Measurements from ENCODE around the gene ARHGEF40. TPM values are rescaled to one million over a fixed set of nuclear protein-coding genes. Genes with fewer than 3 reads are reported as not detected.

The ARHGEF40 gene
- total and polyA plus RNA-seq, 8 donors: 11.0 to 171 (median 33.1) TPM

DNA sequence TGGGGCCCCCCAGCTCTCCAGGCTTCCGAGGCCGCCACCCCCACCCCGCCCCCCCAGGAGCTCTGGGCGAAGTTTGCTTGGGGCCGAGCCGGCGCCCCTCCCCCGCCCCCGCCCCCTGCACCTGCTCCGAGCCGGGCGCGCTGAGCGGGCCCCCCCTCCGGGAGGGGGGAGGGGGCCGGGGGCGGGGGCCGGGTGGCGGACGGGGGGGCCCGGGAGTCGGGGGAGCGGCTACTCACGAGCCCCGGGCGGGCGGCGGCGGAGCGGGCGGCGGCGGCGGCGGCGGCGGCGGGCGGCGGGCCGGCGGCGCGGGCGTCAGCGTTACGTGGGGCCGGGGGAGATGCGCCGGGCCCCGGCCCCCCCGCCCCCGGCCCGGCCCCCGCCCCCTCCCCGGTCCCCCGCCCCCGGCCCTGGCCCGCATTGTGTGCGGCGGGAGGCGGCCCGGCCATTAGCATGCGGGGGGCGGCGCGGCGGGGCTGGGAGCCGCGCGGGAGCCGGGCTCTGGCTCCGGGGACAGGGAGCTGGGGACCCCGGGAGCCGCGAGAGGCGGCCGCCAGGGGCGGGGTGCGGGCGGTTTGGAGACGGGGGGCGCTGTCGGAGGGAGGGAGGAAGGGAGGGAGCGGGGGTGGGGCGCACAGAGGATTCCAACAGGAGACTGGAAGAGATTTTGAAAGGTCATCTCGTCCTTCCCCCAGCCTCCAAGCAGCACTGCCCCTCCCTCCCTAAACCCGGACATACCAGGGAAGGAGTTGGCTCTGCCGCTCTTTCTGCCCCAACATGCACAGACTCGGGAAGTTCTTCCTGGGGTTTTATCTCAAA, 28.2 kb downstream of the ARHGEF40 start, which contains the start of gene ZNF219:
TSS of gene ZNF219 (minus strand) at position 580 of the 816 bp plus-strand sequence. CDS start 5,064 bp downstream, outside the sequence.
- peaks cover 0 to 3% (median 0%) of the 10 kb centered on the region in 4 donors for H3K36me3 ChIP-seq
- 0 to 2% (median 1%) methylated on average over 6 to 46 of the region's 90 CpGs for WGBS, 5 donors
- DNase-seq: peak; percentile 53 to 85
- no peaks in the 10 kb centered on the region for H3K27me3 ChIP-seq
- H3K27ac ChIP-seq: peak within 1 kb of the TSS; percentile 90 to 96 (median 93)
- H3K9me3 ChIP-seq: no peaks in the 10 kb centered on the region
- intact Hi-C loops (cut with DNase I; ENCODE audit: low total_unique reads): no loop called here
- peaks cover 27 to 79% (median 46%) of the 10 kb centered on the region in 4 donors for H3K4me1 ChIP-seq
- TF ChIP-seq EP300 (IDR thresholded peaks at IDR 0.05) (no peak), POLR2AphosphoS5 (IDR thresholded peaks at IDR 0.05) (no peak), POLR2A (IDR thresholded peaks at IDR 0.05) (no peak)
- TF ChIP-seq, protein P1, sequence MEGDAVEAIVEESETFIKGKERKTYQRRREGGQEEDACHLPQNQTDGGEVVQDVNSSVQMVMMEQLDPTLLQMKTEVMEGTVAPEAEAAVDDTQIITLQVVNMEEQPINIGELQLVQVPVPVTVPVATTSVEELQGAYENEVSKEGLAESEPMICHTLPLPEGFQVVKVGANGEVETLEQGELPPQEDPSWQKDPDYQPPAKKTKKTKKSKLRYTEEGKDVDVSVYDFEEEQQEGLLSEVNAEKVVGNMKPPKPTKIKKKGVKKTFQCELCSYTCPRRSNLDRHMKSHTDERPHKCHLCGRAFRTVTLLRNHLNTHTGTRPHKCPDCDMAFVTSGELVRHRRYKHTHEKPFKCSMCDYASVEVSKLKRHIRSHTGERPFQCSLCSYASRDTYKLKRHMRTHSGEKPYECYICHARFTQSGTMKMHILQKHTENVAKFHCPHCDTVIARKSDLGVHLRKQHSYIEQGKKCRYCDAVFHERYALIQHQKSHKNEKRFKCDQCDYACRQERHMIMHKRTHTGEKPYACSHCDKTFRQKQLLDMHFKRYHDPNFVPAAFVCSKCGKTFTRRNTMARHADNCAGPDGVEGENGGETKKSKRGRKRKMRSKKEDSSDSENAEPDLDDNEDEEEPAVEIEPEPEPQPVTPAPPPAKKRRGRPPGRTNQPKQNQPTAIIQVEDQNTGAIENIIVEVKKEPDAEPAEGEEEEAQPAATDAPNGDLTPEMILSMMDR (IDR thresholded peaks at IDR 0.05): no peak
- H3K4me3 ChIP-seq: peak within 1 kb of the TSS; percentile 62 to 76 (median 66)

DNA sequence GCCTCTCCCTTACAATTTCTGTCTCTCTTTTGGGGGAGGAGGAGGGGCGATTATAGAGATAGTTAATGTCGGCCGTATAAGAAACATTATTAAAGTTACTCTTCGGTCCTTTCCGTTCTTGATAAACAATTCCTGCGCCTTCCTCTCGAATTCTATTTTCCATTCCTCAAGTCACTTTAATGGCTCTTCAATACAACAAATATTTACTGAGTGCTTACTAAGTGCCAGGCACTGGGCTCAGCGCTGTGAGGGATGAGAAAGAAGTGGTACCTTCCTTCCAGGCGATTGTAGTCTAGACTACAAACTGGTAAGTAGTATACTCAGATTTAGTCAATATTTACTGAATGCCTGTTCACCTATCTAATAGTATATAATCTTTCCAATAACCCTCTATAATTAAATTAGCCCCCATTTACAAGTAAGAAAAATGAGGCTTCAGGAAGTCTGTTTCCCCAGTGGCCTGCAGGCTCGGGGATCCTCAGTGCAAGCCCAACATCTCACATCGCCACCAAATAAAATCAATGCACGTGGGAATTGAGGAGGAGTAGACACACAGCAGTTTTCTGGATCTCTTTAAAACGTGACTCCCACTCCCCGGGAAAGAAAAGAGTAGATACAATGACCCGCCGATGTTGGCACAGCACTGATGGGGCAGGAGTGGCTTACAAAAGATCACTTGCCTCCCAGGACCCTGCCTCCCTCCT, 28.9 kb downstream of the ARHGEF40 start:
- intact Hi-C loops (cut with DNase I; ENCODE audit: low total_unique reads): no loop called here
- peak overlapping the region; percentile 62 to 76 (median 66) for H3K4me3 ChIP-seq
- no peaks in the 10 kb centered on the region for H3K27me3 ChIP-seq
- no peaks in the 10 kb centered on the region for H3K9me3 ChIP-seq
- no peaks in the 10 kb centered on the region for H3K36me3 ChIP-seq
- TF ChIP-seq POLR2AphosphoS5 (IDR thresholded peaks at IDR 0.05) (no peak), POLR2A (IDR thresholded peaks at IDR 0.05) (no peak), EP300 (IDR thresholded peaks at IDR 0.05) (no peak)
- TF ChIP-seq, protein P1 (IDR thresholded peaks at IDR 0.05): no peak
- 6 to 15% (median 10%) methylated on average over 16 of the region's 16 CpGs for WGBS, 5 donors
- H3K4me1 ChIP-seq: peaks cover 30 to 74% (median 48%) of the 10 kb centered on the region in 4 donors
- DNase-seq: no peak
- H3K27ac ChIP-seq: peak overlapping the region; percentile 90 to 96 (median 93)

DNA sequence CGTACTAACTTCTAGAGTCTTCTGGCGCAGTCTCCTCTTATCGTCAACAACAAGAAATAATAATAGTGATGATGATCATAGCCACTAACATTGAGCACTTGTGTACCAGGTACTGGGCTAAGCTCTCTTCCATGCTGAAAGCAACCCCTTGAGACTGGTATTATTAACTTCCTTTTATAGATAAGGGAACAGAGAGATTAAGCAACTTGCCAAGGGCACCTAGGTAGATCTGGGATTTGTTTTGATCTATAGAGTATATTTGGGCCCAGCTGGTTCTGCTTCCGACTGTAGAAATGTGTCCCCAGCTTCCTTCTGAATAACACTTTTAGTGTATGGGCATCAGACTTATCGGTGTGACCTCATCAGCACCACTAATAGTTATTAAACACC, 29.5 kb downstream of the ARHGEF40 start:
- Histone ChIP-seq H3K27ac (peak overlapping the region; percentile 74 to 96 (median 93)), H3K27me3 (no peaks in the 10 kb centered on the region), H3K4me3 (peak overlapping the region in 3 of 4 donors; percentile 62 to 76 (median 68)), H3K4me1 (peaks cover 30 to 76% (median 49%) of the 10 kb centered on the region in 4 donors), H3K36me3 (no peaks in the 10 kb centered on the region), H3K9me3 (no peaks in the 10 kb centered on the region)
- TF ChIP-seq POLR2AphosphoS5 (IDR thresholded peaks at IDR 0.05): peak in 1 of 3 donors; percentile 9
- TF ChIP-seq EP300 (IDR thresholded peaks at IDR 0.05): no peak
- TF ChIP-seq POLR2A (IDR thresholded peaks at IDR 0.05): no peak
- TF ChIP-seq, protein P1 (IDR thresholded peaks at IDR 0.05): no peak
- 25 to 45% (median 36%) methylated on average over 5 of the region's 5 CpGs for WGBS, 5 donors
- no peak for DNase-seq
- intact Hi-C loops (cut with DNase I; ENCODE audit: low total_unique reads): no loop called here

DNA sequence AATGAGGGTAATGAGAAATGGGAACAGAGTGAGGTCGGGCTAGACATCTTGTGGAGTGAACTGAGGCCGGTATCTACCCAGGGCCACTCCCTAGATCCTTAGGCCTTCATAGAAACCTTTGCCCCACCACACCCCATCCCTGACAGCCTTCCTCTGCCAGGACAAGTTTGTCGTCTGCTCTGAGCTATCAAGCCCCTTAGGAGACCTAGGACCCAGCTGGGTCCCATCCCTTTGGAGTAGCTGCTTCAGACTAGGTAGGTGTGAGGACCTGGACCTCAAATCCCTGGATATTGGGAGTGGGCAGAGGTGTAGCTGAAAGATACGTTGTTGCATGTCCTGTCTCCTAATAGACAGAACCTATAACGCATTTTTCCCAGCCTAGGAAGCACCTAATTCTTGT, 30.8 kb downstream of the ARHGEF40 start, which contains the start of gene TMEM253:
TSS of gene TMEM253 (plus strand) at position 136 of the 400 bp plus-strand sequence. CDS start 278 bp downstream, outside the sequence.
- TF ChIP-seq, protein P1 (IDR thresholded peaks at IDR 0.05): no peak
- no peak for TF ChIP-seq EP300 (IDR thresholded peaks at IDR 0.05)
- TF ChIP-seq POLR2AphosphoS5 (IDR thresholded peaks at IDR 0.05): no peak
- no peak for TF ChIP-seq POLR2A (IDR thresholded peaks at IDR 0.05)
- H3K9me3 ChIP-seq: no peaks in the 10 kb centered on the region
- intact Hi-C loops (cut with DNase I; ENCODE audit: low total_unique reads): no loop called here
- no peak within 1 kb of the TSS for H3K4me3 ChIP-seq
- no peaks in the 10 kb centered on the region for H3K36me3 ChIP-seq
- H3K4me1 ChIP-seq: peaks cover 36 to 79% (median 56%) of the 10 kb centered on the region in 4 donors
- DNase-seq: peak in 1 of 2 donors; percentile 61
- 54 to 77% (median 63%) methylated on average over 5 of the region's 5 CpGs for WGBS, 5 donors
- H3K27me3 ChIP-seq: no peaks in the 10 kb centered on the region
- H3K27ac ChIP-seq: peak within 1 kb of the TSS; percentile 27 to 96 (median 93)
